SK-N-SH (cell line): Measurements from ENCODE around the gene STARD10.

Experiments
- CTCF ChIP-seq: fragments of 200-600 bp; sonication (generic); IDR thresholded peaks from 2 replicates; pipeline ENCODE4 v1.6.1; 2017; ENCODE audit warnings: antibody characterized with exemption, mild to moderate bottlenecking, moderate library complexity
- FOXM1 ChIP-seq: IDR thresholded peaks from 2 replicates; pipeline ENCODE4 v1.4.0; 2012; ENCODE audit warnings: low read depth, mild to moderate bottlenecking
- GATA2 ChIP-seq: sonication (generic); formaldehyde crosslinking; IDR thresholded peaks from 2 replicates; pipeline ENCODE4 v1.5.0; 2020; ENCODE audit warnings: mild to moderate bottlenecking, missing genetic modification reagents
- TEAD4 ChIP-seq: IDR thresholded peaks from 2 replicates; pipeline ENCODE4 v1.4.0; 2012; ENCODE audit warnings: mild to moderate bottlenecking, borderline replicate concordance; ENCODE audit not compliant: insufficient read depth

GRCh38 chr11:72720047-72720446, 73.8 kb downstream of the STARD10 start:
- TF ChIP-seq TEAD4 (no peak), FOXM1 (no peak), GATA2 (CRISPR knock-in tag) (no peak), CTCF (no peak)
